Heart left ventricle (tissue), 13 donors: ENCODE data around the gene THUMPD2.

Experiments
- POLR2A ChIP-seq, 2 donors: fragments of 450-650 bp; IDR thresholded peaks; one replicate each; pipeline ENCODE4 v1.6.1; 2017; ENCODE audit warnings: antibody characterized with exemption in 2 of 2, mild to moderate bottlenecking in 2 of 2, moderate library complexity in 2 of 2
- TF ChIP-seq, protein P1 (sequence below), 12 donors: fragments of 200-600 bp; sonication (generic) in 4 of 12; IDR thresholded peaks; one replicate each; pipeline versions ENCODE4 v1.5.0 to v1.8.0; 2018 to 2022; ENCODE audit warnings: antibody characterized with exemption in 12 of 12, mild to moderate bottlenecking in 5 of 12
- donor health status: ischemic (EF 13 %, LVEDD 7.1; RV severe dilation, severe dysfunction).
- donor health status: DM: no; HTN: yes; CAD: no.
- donor health status: DM: no; HTN: no; CAD: no.
- donor health status: ischemic (EF 25% LVEDD 6.9; RV normal size, moderate dysfunction).
- donor health status: ischemic (EF 25% LVEDD 5.7; RV mildly dilated, moderate dysfunction).
- donor health status: ischemic (EF 35%, LVEDD 5.7; RV mildly dilated, moderate dysfunction).
- donor health status: nonischemic (EF 11% LVEDD 7.7; RV severe dilation, severe dysfunction).
- donor health status: DM: yes; HTN: yes; CAD: no.
- donor health status: PGD.
- donor health status: ischemic (EF 29% LVEDD 5.4; RV normal size, mild dysfunction).
- donor health status: nonischemic (EF 23%, LVEDD 6.1; RV moderate dilation, normal function).

DNA sequence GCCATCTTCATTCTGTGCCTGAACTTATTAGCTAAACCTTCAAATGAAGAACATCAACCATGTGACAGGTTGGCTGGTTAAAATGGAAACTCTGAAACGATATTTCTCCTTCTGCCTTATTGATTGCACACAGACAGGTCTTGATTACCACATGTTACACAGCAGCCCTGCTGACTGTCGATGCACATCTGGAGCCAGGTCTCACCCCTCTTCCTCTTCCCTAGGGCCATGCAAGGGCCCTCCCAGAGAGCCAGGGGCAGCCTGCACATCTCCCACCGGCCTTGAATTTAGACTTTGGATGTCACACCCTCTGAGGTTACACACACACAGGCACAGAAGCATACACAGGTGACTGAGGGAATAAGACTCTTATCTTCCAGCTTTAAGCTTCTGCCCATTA, 68.3 kb downstream of the THUMPD2 start:
- TF ChIP-seq, protein P1, sequence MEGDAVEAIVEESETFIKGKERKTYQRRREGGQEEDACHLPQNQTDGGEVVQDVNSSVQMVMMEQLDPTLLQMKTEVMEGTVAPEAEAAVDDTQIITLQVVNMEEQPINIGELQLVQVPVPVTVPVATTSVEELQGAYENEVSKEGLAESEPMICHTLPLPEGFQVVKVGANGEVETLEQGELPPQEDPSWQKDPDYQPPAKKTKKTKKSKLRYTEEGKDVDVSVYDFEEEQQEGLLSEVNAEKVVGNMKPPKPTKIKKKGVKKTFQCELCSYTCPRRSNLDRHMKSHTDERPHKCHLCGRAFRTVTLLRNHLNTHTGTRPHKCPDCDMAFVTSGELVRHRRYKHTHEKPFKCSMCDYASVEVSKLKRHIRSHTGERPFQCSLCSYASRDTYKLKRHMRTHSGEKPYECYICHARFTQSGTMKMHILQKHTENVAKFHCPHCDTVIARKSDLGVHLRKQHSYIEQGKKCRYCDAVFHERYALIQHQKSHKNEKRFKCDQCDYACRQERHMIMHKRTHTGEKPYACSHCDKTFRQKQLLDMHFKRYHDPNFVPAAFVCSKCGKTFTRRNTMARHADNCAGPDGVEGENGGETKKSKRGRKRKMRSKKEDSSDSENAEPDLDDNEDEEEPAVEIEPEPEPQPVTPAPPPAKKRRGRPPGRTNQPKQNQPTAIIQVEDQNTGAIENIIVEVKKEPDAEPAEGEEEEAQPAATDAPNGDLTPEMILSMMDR (IDR thresholded peaks at IDR 0.05), result no peak
- TF ChIP-seq POLR2A (IDR thresholded peaks at IDR 0.05), result no peak
